Fibroblast of skin of right biceps (primary cell): ENCODE measurements around the gene SRXN1.
"Not testable (repeated sequence)": the region's sequence is repeated elsewhere in the genome, so short reads cannot be mapped to it uniquely, and the experiment has no call there.

Experiments used
- DNase-seq: peaks from one replicate; pipeline ENCODE4 v3.0.0-alpha.2; 2013

SRXN1 gene

GRCh38 chr20:653110-653589 lies at the start of gene SRXN1:
SRXN1 (minus strand) TSS chr20:653200; CDS start chr20:653185, 15 bp downstream.
- DNase-seq: peak; percentile 94

GRCh38 chr20:701401-702129 lies 48.6 kb upstream of the SRXN1 start:
- no peak for DNase-seq

GRCh38 chr20:699811-700338 lies 46.9 kb upstream of the SRXN1 start:
- DNase-seq: no peak

- DNase-seq: no peak
Observed at GRCh38 chr20:699342-699741, 46.3 kb upstream of the SRXN1 start.

GRCh38 chr20:698276-698675 lies 45.3 kb upstream of the SRXN1 start:
- no peak for DNase-seq

GRCh38 chr20:697826-698225 lies 44.8 kb upstream of the SRXN1 start:
- no peak for DNase-seq

- no peak for DNase-seq
Observed at GRCh38 chr20:695165-695866, 42.3 kb upstream of the SRXN1 start.

- no peak for DNase-seq
Observed at GRCh38 chr20:694496-694895, 41.5 kb upstream of the SRXN1 start.

GRCh38 chr20:693786-694185 lies 40.8 kb upstream of the SRXN1 start:
- not testable (repeated sequence) for DNase-seq

- DNase-seq: no peak
Observed at GRCh38 chr20:692044-692443, 39.0 kb upstream of the SRXN1 start.

- DNase-seq: no peak
Observed at GRCh38 chr20:689947-690346, 36.9 kb upstream of the SRXN1 start.

GRCh38 chr20:689348-689747 lies 36.3 kb upstream of the SRXN1 start:
- DNase-seq: no peak

- DNase-seq: no peak
Observed at GRCh38 chr20:688809-689212, 35.8 kb upstream of the SRXN1 start.

GRCh38 chr20:687468-688203 lies 34.6 kb upstream of the SRXN1 start:
- DNase-seq: no peak

- no peak for DNase-seq
Observed at GRCh38 chr20:684676-685319, 31.8 kb upstream of the SRXN1 start.

- DNase-seq: no peak
Observed at GRCh38 chr20:682123-682522, 29.1 kb upstream of the SRXN1 start.

GRCh38 chr20:680638-681187 lies 27.7 kb upstream of the SRXN1 start:
- DNase-seq: no peak

GRCh38 chr20:677957-678356 lies 25.0 kb upstream of the SRXN1 start:
- no peak for DNase-seq

GRCh38 chr20:676967-677366 lies 24.0 kb upstream of the SRXN1 start:
- no peak for DNase-seq

GRCh38 chr20:676315-676937 lies 23.4 kb upstream of the SRXN1 start:
- no peak for DNase-seq

- peak; percentile 74 for DNase-seq
Observed at GRCh38 chr20:675453-676314, 22.7 kb upstream of the SRXN1 start, which contains the start of gene SCRT2. SCRT2 (minus strand) TSS chr20:675802; CDS start chr20:675601, 201 bp downstream.
